HAP-1 (cell line): ENCODE data around the gene PI4K2A.
"Not testable (repeated sequence)": the region's sequence is repeated elsewhere in the genome, so short reads cannot be mapped to it uniquely, and the experiment has no call there.

Experiments used
- DNase-seq, 2 experiments: peaks; one replicate each; pipeline ENCODE4 v3.0.0-alpha.2; 2016 to 2020; ENCODE audit warnings: low spot score in 2 of 2
- H3K27me3 ChIP-seq: fragments of 250-450 bp; sonication (Bioruptor Pico); 2 replicates; pipeline ENCODE4 v1.5.1; 2020; ENCODE audit warnings: low read depth, mild to moderate bottlenecking, moderate library complexity
- H3K36me3 ChIP-seq: fragments of 250-450 bp; sonication (Bioruptor Pico); replicated peaks from 2 replicates; pipeline ENCODE4 v1.5.1; 2020; ENCODE audit warnings: mild to moderate bottlenecking
- H3K4me1 ChIP-seq: fragments of 250-450 bp; sonication (Bioruptor Pico); 2 replicates; pipeline ENCODE4 v1.5.1; 2020; ENCODE audit warnings: mild to moderate bottlenecking
- H3K4me3 ChIP-seq: fragments of 250-450 bp; sonication (Bioruptor Pico); 2 replicates; pipeline ENCODE4 v1.5.1; 2020; ENCODE audit warnings: mild to moderate bottlenecking, moderate library complexity
- H3K9me3 ChIP-seq: fragments of 250-450 bp; sonication (Bioruptor Pico); 2 replicates; pipeline ENCODE4 v1.5.1; 2020; ENCODE audit warnings: mild to moderate bottlenecking, moderate library complexity
- in situ Hi-C: fragments of 300-500 bp; cut with MboI; formaldehyde crosslinking; loops from 3 replicates; pipeline ENCODE4 v1.14.3; 2020; ENCODE audit warnings: low sequenced_read_pairs, inconsistent platforms, mixed read lengths

PI4K2A gene

GRCh38 chr10:97673736-97674525, 33.5 kb downstream of the PI4K2A start:
- Histone ChIP-seq H3K27me3 (no peaks in the 10 kb centered on the region), H3K36me3 (peaks cover 36% of the 10 kb centered on the region), H3K9me3 (no peaks in the 10 kb centered on the region), H3K4me3 (no peak overlapping the region), H3K4me1 (no peaks in the 10 kb centered on the region)
- in situ Hi-C loops, result no loop called here
- DNase-seq, result no peak

- no peak overlapping the region for H3K4me3 ChIP-seq
- H3K4me1 ChIP-seq, result no peaks in the 10 kb centered on the region
- no peak for DNase-seq
- in situ Hi-C loops, result loop anchor here (5.0 kb wide), 1 partner anchor 57 kb away; no protein-coding TSS in a partner anchor
- H3K27me3 ChIP-seq, result no peaks in the 10 kb centered on the region
- H3K36me3 ChIP-seq, result peaks cover 36% of the 10 kb centered on the region
- no peaks in the 10 kb centered on the region for H3K9me3 ChIP-seq
These were observed 34.8 kb downstream of the PI4K2A start for GRCh38 chr10:97675222-97675621.

- peak; percentile 55 to 58 for DNase-seq
- Histone ChIP-seq H3K4me1 (no peaks in the 10 kb centered on the region), H3K27me3 (no peaks in the 10 kb centered on the region), H3K9me3 (no peaks in the 10 kb centered on the region), H3K36me3 (peaks cover 36% of the 10 kb centered on the region), H3K4me3 (no peak overlapping the region)
- in situ Hi-C loops, result loop anchor here (5.0 kb wide), 1 partner anchor 55 kb away; no protein-coding TSS in a partner anchor
These were observed 36.5 kb downstream of the PI4K2A start for GRCh38 chr10:97676770-97677581.

GRCh38 chr10:97679594-97679993, 39.1 kb downstream of the PI4K2A start:
- no peak overlapping the region for H3K4me3 ChIP-seq
- in situ Hi-C loops, result loop anchor here (5.0 kb wide), 1 partner anchor 53 kb away; no protein-coding TSS in a partner anchor
- no peak for DNase-seq
- H3K36me3 ChIP-seq, result peaks cover 26% of the 10 kb centered on the region
- H3K27me3 ChIP-seq, result no peaks in the 10 kb centered on the region
- H3K9me3 ChIP-seq, result no peaks in the 10 kb centered on the region
- H3K4me1 ChIP-seq, result peaks cover 7% of the 10 kb centered on the region

- Histone ChIP-seq H3K27me3 (no peaks in the 10 kb centered on the region), H3K9me3 (no peaks in the 10 kb centered on the region), H3K36me3 (peaks cover 13% of the 10 kb centered on the region), H3K4me3 (no peak overlapping the region), H3K4me1 (peaks cover 19% of the 10 kb centered on the region)
- in situ Hi-C loops, result no loop called here
- no peak for DNase-seq
These were observed 41.6 kb downstream of the PI4K2A start for GRCh38 chr10:97682042-97682441.

GRCh38 chr10:97683556-97684367, 43.3 kb downstream of the PI4K2A start:
- no peak overlapping the region for H3K4me3 ChIP-seq
- in situ Hi-C loops, result no loop called here

GRCh38 chr10:97684368-97684713, 43.9 kb downstream of the PI4K2A start:
- in situ Hi-C loops, H3K9me3 ChIP-seq, H3K36me3 ChIP-seq, H3K27me3 ChIP-seq, DNase-seq, H3K4me3 ChIP-seq: not testable (repeated sequence)
- peaks cover 23% of the 10 kb centered on the region for H3K4me1 ChIP-seq

More at GRCh38 chr10:97683556-97684367, 43.3 kb downstream of the PI4K2A start:
- Histone ChIP-seq H3K36me3 (0 out of 2 replicates have a peak, but pooled peaks cover 2% of the 10 kb centered on the region), H3K9me3 (no peaks in the 10 kb centered on the region), H3K4me1 (peaks cover 23% of the 10 kb centered on the region), H3K27me3 (no peaks in the 10 kb centered on the region)
- no peak for DNase-seq

GRCh38 chr10:97684866-97685394, 44.5 kb downstream of the PI4K2A start:
- Histone ChIP-seq H3K4me1 (peaks cover 23% of the 10 kb centered on the region), H3K36me3 (0 out of 2 replicates have a peak, but pooled peaks cover 2% of the 10 kb centered on the region), H3K27me3 (no peaks in the 10 kb centered on the region), H3K4me3 (peak overlapping the region; percentile 66; the same call in 1 of the 2 replicates), H3K9me3 (no peaks in the 10 kb centered on the region)
- in situ Hi-C loops, result no loop called here
- no peak for DNase-seq

- no peaks in the 10 kb centered on the region for H3K27me3 ChIP-seq
- H3K4me3 ChIP-seq, result peak overlapping the region; percentile 66
- in situ Hi-C loops, result no loop called here
- no peaks in the 10 kb centered on the region for H3K9me3 ChIP-seq
- H3K36me3 ChIP-seq, result 0 out of 2 replicates have a peak, but pooled peaks cover 2% of the 10 kb centered on the region
- peaks cover 23% of the 10 kb centered on the region for H3K4me1 ChIP-seq
- peak; percentile 39 to 76 for DNase-seq
These were observed 45.0 kb downstream of the PI4K2A start for GRCh38 chr10:97685395-97685958.

GRCh38 chr10:97686301-97686961, 46.0 kb downstream of the PI4K2A start:
- no peak for DNase-seq
- H3K36me3 ChIP-seq, result 0 out of 2 replicates have a peak, but pooled peaks cover 2% of the 10 kb centered on the region
- H3K27me3 ChIP-seq, result no peaks in the 10 kb centered on the region
- peaks cover 23% of the 10 kb centered on the region for H3K4me1 ChIP-seq
- in situ Hi-C loops, result no loop called here
- H3K4me3 ChIP-seq, result peak overlapping the region; percentile 66
- H3K9me3 ChIP-seq, result no peaks in the 10 kb centered on the region

GRCh38 chr10:97686962-97687784, 46.7 kb downstream of the PI4K2A start, which contains the start of gene AVPI1:
TSS of gene AVPI1 (minus strand) at chr10:97687241. CDS start at chr10:97679905, 7,336 bp downstream.
- H3K4me3 ChIP-seq, result peak within 1 kb of the TSS; percentile 66
- peaks cover 23% of the 10 kb centered on the region for H3K4me1 ChIP-seq
- H3K36me3 ChIP-seq, result 0 out of 2 replicates have a peak, but pooled peaks cover 2% of the 10 kb centered on the region
- in situ Hi-C loops, result no loop called here
- no peaks in the 10 kb centered on the region for H3K9me3 ChIP-seq
- peak; percentile 97 for DNase-seq
- no peaks in the 10 kb centered on the region for H3K27me3 ChIP-seq
